GM18870 (cell line): Measurements from ENCODE around the gene TMC6.
"Not testable (repeated sequence)": the region's sequence is repeated elsewhere in the genome, so short reads cannot be mapped to it uniquely, and the experiment has no call there.

ENCODE experiments used
- ATAC-seq: cut with Tn5 transposase; IDR thresholded peaks from one replicate; pipeline ENCODE4 v1.9.1; 2021; ENCODE audit warnings: moderate library complexity; ENCODE audit not compliant: unreplicated experiment

The TMC6 gene

DNA sequence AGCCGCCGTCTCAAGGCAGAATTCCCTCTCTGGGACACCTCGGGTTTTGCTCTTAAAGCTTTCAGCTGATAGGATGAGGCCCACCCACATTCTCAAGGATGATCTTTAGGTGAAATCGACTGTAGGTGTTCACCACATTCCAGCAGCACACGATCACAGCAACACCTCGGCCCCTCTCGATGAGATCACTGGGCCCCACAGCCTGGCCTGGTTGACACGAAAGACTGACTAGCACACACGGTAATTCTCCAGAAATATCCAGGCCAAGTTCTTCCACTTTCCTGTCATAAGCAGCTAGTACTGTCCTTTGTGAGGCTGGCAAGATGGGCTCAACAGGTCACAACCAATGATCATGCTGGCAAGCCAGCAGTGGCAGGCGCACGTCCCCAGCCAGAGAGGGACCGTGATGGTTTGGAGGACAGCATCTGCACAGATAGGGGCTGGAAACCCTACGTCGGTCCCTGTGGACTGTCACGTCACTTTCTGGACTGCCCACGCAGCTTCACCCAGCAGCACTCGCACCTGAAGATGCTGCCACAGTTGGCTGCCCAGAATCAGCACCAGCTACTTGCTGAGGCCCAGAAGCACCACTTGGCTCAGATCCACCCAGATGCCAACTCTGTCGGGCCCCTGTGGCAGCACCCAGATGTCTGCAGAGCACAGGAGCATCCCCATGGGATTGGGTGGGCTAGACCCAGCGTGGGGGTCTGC is 17.4 kb downstream of the TMC6 start:
- no peak for ATAC-seq

DNA sequence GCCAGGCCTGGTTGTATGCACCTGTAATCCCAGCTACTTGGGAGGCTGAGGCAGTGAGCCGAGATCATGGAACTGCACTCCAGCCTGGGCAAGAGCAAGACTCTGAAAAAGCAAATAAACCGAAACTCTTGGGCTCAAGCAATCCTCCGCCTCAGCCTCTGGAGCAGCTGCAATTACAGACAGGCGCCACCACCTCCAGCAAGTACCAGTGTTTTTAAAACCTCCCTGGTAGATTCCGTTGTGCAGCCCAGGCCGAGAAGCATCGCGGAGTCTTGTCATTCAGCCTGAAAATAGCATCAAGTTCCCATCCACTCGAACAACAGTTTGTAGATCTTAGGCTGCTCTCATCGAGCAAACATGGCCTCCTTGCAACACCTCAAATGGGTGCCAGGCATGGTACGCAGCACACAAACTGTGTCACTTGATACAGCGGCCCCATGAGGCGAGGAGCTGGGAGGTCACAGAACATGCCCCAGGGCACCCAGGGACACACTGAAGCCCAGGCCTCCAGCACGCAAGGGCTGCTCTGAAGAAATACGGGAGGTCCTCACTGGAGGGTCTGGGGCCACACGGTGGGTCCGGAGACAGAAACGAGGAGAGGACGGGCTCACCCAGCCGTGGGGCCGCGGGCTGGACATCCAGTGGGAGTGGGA is 18.1 kb downstream of the TMC6 start:
- ATAC-seq, result no peak

DNA sequence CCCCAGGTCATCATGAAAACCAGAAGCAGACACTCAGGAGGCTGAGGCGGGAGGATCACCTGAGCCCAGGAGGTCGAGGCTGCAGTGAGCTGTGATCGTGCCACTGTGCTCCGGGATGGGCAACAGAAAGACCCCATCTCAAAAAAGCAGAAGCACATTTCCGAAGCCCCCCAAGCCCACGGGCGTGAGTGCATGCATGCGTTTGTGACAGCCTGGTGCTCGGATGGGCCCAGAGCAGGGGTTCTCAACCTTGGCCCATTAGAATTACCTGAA is 19.1 kb downstream of the TMC6 start:
- ATAC-seq, result no peak

DNA sequence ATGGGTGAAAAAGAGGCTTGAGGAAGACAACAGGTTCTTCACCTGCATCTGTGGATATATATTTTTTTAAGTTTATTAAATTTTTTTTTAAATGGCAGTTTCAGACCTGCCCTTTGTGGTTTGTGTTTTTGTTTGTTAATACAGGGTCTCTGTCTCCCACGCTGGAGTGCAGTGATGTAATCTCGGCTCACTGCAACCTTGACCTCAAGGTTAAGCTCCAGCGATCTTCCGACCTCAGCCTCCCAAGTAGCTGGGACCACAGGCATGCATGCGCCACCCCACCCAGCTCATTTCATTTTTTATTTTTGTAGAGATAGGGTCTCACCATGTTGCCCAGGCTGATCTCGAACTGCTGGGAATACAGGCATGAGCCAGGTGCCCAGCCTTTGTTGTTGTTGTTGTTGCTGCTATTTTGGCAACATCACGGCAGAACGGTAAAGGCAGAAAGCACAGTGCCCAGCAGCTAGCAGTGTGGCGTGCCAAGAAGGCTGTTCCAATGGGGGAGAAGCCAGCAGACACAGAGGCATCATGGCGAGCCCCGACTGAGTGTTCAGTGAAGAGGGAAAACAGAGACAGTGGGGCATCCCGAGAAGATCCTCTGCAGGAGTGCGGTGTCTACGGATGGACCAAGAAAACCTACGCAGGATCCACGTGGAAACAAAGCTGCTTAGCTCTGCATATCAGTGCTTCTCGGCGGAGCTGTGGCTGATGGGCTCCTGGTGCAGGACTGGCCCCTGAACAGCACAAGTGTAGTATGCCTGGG is 19.6 kb downstream of the TMC6 start:
- no peak for ATAC-seq

DNA sequence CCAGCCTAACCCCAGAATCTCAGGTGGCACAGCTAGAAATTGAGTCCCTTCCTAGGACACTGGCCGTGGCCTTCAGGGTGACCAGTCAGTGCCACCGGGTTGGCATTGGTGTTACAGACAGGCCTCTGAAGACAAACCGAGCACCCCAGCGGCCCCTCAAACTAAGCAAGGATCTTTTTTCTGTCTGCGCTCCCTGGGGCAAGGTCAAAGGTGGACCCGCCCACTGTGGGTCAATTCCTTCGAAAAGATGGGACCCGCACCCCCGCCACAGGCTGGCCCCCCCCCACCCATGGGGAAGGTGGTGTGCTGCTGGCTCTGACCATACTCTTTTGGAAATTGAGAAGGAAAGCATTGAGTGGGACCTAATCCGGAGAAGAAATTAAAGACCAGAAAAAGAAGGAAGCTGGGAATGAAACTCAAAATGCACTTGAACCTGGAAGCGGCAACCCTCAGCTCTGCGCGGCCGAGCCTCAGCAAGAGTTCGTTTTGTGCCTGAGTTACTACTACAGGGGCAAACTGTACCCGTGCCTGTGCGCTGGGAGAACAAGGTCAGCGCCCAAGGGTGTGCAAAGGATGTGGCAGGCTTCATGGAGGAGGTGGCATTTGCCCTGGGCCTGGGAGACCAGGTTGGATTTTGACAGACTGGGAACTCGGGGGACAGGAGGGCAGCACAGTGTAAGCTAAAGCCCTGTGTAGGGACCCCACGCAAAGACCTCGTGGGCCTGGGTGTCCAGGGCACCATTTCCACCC is 20.4 kb downstream of the TMC6 start:
- no peak for ATAC-seq

DNA sequence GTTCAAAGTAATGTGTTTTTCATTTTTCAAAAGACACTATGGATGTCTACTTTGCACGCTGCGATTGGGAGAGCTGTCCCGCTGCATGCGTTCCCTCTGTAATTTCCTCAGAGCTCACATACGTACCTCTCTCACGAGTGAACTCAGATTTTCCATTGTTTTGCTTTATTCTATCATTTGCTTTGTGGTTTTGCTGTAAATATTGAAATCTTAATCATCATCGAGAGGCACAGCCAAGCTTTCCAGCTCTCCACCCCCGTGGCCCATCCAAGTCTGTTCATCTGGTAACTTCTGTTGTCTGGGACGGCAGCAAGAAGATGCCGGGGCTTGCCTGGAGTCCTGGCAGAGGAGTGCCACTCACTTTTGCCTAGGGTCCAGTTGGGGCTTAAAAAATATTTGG is 21.1 kb downstream of the TMC6 start:
- ATAC-seq, result no peak

DNA sequence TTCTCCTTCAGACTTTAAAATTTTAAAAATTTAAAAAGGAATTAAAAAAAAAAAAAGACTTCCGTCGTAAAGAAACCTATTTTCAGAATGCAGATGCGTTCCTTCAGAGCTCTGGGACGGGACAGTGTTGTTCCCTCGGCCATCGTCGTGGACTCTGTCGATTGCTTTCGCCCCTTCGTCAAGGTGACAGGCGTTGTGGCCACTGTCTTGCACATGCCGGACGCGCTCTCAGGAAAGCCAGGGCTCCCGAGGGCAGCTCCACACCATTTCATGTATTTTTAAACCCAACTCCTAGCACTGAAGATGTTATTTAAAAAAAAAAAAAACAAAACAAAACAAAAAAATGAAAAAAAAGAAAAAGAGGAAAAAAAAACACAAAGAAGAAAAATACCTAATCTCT is 22.3 kb downstream of the TMC6 start:
- ATAC-seq, result no peak

DNA sequence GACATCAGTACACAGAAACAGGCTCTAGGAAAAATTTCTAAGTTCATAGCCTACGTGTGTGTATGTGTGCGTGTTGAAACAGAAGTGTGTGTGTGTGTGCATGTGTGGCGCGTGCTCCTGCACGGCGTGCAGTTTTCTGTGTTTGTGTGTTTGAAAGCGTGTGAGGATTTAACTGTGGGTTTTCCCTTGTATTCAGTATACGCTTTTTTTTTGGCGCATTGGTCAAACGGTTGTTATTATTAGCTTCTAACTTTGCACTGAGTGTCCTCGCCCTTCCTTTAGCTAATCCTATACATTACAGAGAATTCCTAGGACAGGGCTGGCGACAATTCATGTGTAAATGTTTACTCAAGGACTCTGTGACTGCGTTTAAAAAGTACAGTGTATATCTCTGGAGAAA is 23.0 kb downstream of the TMC6 start:
- no peak for ATAC-seq

DNA sequence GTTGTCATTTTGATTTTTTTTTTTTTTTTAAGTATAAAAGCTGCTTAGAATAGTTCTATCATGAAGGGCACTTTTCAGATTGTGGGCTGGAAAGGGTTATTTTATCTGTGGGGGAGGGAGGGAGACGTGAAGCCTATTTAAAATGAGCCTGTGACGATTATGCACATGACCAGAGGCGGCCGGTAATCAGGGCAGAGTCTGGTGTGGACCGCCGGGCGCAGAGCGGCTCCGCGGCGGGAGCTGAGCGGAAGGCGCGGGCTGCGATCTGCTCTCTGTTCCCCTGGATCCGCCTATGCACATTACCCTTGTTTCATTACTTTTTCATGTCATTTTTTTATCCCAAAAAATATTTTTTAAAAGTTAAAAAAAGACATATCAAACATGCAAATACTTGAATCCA is 23.5 kb downstream of the TMC6 start:
- no peak for ATAC-seq

DNA sequence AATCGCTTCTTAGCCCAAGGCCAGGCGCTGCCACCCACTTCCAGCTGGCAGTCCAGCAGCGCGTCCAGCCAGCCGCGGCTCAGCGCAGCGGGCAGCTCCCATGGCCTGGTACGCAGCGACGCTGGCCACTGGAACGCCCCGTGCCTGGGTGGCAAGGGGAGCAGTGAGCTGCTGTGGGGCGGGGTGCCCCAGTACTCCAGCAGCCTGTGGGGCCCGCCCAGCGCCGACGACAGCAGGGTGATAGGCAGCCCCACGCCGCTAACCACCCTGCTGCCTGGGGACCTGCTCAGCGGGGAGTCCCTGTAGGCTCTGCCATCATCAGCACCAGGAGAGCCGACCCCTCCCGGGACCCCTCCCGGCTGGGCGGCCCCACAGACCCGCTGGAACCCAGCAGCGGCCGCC is 24.0 kb downstream of the TMC6 start:
- ATAC-seq, result no peak

DNA sequence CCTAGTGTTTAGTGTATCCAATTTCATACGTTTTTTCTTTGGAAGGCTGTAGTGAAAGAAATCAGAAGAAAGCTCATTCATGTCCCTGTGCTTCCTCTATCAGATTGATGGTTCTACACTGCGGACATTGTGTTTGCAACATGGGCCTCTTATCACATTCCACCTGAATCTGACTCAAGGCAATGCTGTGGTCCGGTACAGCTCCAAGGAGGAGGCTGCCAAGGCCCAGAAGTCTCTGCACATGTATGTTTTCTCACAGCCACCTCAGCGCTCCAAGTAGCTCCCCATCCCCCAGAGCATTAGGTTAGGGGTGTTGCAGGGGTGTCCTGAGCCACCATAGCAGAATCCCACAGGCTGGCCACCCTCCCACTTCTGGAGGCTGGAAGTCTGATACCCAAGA is 25.2 kb downstream of the TMC6 start:
- no peak for ATAC-seq

DNA sequence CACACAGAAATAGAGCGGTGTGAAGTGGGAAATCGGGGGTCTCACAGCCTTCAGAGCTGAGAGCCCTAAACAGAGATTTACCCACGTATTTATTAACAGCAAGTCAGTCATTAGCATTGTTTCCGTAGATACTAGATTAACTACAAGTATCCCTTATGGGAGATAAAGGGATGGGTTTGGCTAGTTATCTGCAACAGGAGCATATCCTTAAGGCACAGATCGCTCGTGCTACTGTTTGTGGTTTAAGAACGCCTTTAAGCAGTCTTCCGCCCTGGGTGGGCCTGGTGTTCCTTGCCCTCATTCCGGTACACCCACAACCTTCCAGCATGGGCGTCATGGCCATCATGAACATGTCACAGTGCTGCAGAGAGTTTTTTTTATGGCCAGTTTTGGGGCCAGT is 27.0 kb downstream of the TMC6 start:
- ATAC-seq, result no peak

DNA sequence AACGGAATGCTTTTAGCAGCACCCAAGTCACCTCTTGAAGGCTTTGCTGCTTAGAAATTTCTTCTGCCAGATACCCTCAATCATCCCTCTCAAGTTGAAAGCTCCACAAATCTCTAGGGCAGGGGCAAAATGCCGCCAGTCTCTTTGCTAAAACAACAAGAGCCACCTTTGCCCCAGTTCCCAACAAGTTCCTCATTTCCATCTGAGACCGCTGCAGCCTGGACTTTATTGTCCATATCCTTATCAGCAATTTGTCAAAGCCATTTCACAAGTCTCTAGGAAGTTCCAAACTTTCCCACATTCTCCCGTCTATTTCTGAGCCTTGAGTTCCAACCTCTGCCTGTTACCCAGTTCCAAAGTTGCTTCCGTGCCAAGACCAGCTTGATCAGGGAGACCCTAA is 27.4 kb downstream of the TMC6 start:
- no peak for ATAC-seq

DNA sequence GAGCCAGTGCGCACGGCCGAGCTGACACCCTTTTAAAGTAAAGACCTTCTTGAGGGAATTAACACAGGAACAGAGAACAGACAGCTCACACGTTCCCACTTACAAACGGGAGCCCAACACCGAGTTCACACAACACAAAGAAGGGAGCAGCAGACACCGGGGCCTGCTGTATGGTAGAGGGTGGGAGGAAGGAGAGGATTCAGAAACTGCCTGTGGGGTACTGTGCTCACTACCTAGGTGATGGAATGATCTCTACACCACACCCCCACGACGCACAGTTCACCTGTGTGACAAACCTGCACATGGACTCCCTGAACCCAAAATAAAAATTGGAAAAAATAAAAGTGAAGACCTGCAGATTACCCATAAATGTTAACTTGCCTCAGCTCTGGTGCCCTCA is 32.5 kb downstream of the TMC6 start:
- no peak for ATAC-seq

DNA sequence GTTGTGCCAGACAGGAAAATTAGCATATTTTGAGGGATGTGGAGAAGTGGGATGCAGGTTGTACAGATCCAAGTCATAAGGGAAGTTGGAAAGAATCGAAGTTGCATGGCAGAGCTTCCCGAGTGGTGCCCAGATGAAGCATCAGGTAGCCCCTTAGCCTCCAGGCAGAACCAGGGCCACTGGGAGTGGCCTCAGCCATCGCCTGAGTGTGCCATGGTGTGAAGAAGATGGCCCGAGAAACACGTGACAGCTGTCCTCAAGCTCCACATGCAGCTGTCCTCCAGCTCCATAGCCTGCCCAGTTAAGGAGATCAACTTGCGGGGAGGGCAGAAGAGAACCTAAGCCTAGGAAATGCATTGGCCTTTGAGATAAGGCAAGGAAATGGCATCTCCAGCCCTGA is 33.5 kb downstream of the TMC6 start:
- ATAC-seq, result no peak

DNA sequence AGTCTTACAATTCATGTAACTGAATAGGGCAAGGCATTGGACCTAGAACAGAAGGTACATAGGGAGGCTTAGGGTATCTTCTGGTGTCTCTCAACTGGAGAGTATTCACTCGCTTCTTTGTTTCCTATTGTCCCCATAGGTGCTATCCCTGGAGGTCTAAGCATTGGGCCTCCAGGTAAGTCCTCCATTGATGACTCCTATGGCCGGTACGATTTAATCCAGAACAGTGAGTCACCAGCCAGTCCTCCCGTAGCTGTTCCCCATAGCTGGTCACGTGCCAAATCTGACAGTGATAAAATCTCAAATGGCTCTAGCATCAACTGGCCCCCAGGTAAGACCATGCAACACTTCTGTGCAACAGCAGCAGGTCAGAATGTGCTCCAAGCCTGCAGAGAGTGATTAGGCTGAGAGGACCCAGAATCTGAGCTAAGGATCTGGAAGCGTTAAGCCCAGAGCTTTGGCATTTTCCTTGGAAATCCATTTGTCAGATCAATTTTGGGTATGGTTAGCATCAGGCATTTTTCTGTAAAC is 35.7 kb downstream of the TMC6 start:
- ATAC-seq, result no peak

DNA sequence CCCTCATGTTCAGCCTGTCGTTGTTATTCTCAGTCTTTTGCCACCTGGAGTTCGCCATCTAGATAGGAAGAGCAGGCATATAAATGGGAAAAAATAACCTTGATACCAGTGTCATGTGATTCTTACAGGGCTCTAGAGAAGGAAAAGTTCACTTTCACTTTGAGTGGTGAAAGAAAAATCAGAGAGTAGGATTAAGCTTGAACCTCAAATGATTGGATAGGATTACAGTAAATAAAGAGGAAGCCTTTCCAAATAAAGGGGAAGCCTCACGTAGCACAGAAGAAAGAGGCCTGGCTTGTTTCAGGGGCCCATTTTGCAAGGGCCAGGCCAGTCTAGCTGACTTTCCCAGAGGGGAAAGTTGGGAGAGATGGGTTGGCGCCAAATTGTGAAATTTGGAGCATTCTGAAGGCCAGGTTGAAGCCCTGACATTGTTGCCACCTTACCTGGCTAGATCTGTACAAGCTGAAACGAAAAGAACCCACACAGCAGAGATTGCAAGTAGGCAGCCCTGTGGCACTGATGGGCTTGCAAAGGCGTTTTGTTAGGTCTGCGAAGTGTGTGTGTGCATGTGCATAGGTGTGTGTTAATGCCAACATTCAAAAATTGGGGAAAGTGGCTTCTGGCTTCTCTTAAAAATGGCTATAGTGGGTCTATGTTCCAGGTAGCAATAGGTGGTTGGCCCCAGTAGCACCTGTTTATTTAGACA is 38.8 kb downstream of the TMC6 start:
- ATAC-seq, result no peak

DNA sequence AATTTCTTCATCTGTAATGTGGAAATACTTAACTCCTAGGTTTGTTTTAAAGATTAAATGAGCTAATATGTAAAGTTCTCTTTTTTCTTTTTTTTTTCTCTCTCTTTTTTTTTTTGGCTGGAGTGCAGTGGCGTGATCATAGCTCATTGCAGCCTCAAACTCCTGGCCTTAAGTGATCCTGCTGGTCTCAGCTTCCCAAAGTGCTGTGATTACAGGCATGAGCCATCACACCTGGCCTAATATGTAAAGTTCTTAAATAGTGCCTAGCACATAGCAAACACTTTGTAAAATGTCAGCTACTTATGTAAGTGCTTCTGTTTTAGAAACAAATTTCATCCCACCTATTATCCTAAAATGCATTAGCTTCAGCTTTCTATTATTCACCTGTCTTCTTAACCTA is 40.0 kb downstream of the TMC6 start:
- no peak for ATAC-seq

DNA sequence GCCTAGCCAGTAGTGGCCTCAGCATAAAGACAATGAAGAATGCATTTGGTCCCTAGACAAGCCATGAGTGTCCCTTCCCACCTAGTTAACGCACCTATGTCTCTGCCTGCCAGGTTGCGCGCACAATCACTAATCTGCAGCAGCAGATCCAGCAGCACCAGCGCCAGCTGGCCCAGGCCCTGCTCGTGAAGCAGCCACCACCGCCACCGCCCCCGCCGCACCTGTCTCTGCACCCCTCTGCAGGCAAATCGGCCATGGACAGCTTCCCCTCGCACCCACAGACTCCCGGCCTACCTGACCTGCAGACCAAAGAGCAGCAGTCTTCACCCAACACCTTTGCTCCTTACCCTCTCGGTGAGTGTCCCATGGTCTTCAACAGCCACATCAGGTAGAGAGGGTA is 41.8 kb downstream of the TMC6 start:
- ATAC-seq, result no peak

DNA sequence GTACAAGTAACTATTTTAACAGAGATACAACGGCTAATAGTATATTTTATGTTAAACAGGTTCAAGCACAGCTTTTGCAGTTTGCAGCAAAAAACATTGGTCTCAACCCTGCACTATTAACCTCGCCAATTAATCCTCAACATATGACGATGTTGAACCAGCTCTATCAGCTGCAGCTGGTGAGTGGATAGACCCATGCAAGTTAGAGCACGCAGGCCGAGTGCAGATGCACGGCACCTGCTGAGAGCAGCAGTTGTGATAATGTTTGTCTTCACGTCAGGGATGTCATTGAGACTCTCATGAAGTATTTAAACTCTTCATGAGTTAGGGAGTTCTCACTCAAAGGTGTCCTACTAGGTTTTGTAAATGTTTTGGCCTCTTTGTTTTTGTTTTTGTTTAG is 45.6 kb downstream of the TMC6 start:
- ATAC-seq, result no peak

DNA sequence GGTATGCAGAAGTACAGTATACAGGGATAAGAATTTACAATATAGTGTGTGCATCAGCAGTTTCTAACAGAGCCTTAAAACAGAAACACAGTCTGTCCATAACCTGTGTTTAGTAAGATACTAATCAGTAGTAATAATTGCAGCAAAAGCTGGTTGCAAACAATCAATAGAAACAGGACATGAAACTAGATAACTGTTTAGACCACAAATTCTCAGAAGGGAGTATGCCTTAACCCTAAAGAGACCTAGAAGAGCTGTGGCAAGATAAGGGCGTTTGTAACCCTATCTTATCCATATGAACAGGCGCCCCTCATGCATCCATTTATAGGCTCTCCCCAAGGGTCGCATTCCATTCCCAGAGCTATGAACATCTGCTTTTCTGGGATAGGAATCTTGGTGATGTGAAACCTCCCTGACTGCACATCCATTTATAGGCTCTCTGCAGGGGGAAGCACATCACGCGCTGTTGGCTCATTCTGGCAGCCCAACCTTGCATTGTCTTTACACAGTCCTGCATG is 46.1 kb downstream of the TMC6 start:
- ATAC-seq, result not testable (repeated sequence)
